Ishikawa (cell line): ENCODE measurements around the gene IQCH.

Experiments used
- CEBPB ChIP-seq: IDR thresholded peaks from 2 replicates; pipeline ENCODE4 v1.6.1; 2012
- CREB1 ChIP-seq: IDR thresholded peaks from 2 replicates; pipeline ENCODE4 v1.6.1; 2012; ENCODE audit warnings: low read depth
- EGR1 ChIP-seq: IDR thresholded peaks from 2 replicates; pipeline ENCODE4 v1.6.1; 2012
- EP300 ChIP-seq: IDR thresholded peaks from 2 replicates; pipeline ENCODE4 v1.6.1; 2012; ENCODE audit warnings: borderline replicate concordance
- RAD21 ChIP-seq: IDR thresholded peaks from 2 replicates; pipeline ENCODE4 v1.6.1; 2012; ENCODE audit warnings: low read depth
- TAF1 ChIP-seq: IDR thresholded peaks from 2 replicates; pipeline ENCODE4 v1.6.1; 2012; ENCODE audit warnings: low read depth, mild to moderate bottlenecking
- TCF12 ChIP-seq: IDR thresholded peaks from 2 replicates; pipeline ENCODE4 v1.6.1; 2012; ENCODE audit warnings: low read depth
- TEAD4 ChIP-seq: IDR thresholded peaks from 2 replicates; pipeline ENCODE4 v1.6.1; 2012
- YY1 ChIP-seq: IDR thresholded peaks from 2 replicates; pipeline ENCODE4 v1.6.1; 2012; ENCODE audit warnings: low read depth
- ZBTB7A ChIP-seq: IDR thresholded peaks from 2 replicates; pipeline ENCODE4 v1.6.1; 2012; ENCODE audit warnings: low read depth
- TF ChIP-seq, protein P1 (sequence below): IDR thresholded peaks from 2 replicates; pipeline ENCODE4 v1.6.1; 2012; ENCODE audit warnings: low read depth, mild to moderate bottlenecking

GRCh38 chr15:67380921-67381320 lies 126.3 kb downstream of the IQCH start:
- TF ChIP-seq EP300 (no peak), RAD21 (no peak), YY1 (no peak), CEBPB (no peak), CREB1 (no peak), ZBTB7A (no peak), TCF12 (no peak), TEAD4 (no peak), TAF1 (no peak), EGR1 (no peak)
- TF ChIP-seq, protein P1, sequence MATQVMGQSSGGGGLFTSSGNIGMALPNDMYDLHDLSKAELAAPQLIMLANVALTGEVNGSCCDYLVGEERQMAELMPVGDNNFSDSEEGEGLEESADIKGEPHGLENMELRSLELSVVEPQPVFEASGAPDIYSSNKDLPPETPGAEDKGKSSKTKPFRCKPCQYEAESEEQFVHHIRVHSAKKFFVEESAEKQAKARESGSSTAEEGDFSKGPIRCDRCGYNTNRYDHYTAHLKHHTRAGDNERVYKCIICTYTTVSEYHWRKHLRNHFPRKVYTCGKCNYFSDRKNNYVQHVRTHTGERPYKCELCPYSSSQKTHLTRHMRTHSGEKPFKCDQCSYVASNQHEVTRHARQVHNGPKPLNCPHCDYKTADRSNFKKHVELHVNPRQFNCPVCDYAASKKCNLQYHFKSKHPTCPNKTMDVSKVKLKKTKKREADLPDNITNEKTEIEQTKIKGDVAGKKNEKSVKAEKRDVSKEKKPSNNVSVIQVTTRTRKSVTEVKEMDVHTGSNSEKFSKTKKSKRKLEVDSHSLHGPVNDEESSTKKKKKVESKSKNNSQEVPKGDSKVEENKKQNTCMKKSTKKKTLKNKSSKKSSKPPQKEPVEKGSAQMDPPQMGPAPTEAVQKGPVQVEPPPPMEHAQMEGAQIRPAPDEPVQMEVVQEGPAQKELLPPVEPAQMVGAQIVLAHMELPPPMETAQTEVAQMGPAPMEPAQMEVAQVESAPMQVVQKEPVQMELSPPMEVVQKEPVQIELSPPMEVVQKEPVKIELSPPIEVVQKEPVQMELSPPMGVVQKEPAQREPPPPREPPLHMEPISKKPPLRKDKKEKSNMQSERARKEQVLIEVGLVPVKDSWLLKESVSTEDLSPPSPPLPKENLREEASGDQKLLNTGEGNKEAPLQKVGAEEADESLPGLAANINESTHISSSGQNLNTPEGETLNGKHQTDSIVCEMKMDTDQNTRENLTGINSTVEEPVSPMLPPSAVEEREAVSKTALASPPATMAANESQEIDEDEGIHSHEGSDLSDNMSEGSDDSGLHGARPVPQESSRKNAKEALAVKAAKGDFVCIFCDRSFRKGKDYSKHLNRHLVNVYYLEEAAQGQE, result no peak
